K562 (cell line): ENCODE measurements around the gene MYO1H. TPM values are rescaled to one million over a fixed set of nuclear protein-coding genes. Genes with fewer than 3 reads are reported as not detected.

Experiments used
- ATAC-seq: fragments of 200-7000 bp; cut with Tn5 transposase; 3 replicates; pipeline ENCODE4 v1.9.1; 2020; ENCODE audit warnings: moderate library complexity
- BruUV-seq: library from RNA; stranded (reverse); fragments of 400-500 nt; replicated peaks from 2 replicates; lab custom pipeline; 2021; lab: Mats Ljungman, UMichigan
- CTCF ChIA-PET: fragments of 300-600 bp; formaldehyde crosslinking; extraction: SDS; loops from one replicate; lab custom pipeline; 2021; ENCODE audit warnings: low intra/inter-chr PET ratio; lab: Yijun Ruan, JAX
- POLR2A ChIA-PET: fragments of 300-600, 350-650 bp; sonication (Branson Sonifier 250); formaldehyde crosslinking; extraction: SDS; loops from one replicate; lab custom pipeline; 2021; ENCODE audit warnings: antibody characterized with exemption, inconsistent platforms; lab: Yijun Ruan, JAX
- DNase-seq, 4 experiments: peaks; one replicate each; pipeline versions ENCODE4 v3.0.0 to v3.0.0-alpha.2; 2011 to 2018; ENCODE audit warnings: low spot score in 3 of 4, mixed read lengths in 3 of 4; ENCODE audit errors: extremely low read depth in 1 of 4
- FAIRE-seq: peaks from 2 replicates; lab custom pipeline; 2011; peaks lifted over from hg19 to GRCh38; lab: Jason Lieb, UNC
- H2AFZ ChIP-seq: 2 replicates; pipeline ENCODE4 v1.6.0; 2011; ENCODE audit warnings: low read depth, low read length, control low read depth, inconsistent platforms
- H3K27ac ChIP-seq: fragments of 200-600 bp; 3 replicates; pipeline ENCODE4 v1.8.0; 2011; ENCODE audit warnings: low read depth, mild to moderate bottlenecking, control low read depth, inconsistent platforms, low read length, moderate library complexity, mixed read lengths; ENCODE audit errors: extremely low read depth
- H3K27me3 ChIP-seq, 2 experiments: fragments of 300-600 bp in 1 of 2; 2 replicates in 1 of 2; 3 replicates in 1 of 2; pipeline versions ENCODE4 v1.6.0 to v1.8.0; 2011; ENCODE audit warnings: inconsistent platforms in 2 of 2, low read length in 2 of 2, mild to moderate bottlenecking in 1 of 2, mixed read lengths in 1 of 2, moderate library complexity in 1 of 2; ENCODE audit not compliant: control insufficient read depth in 2 of 2, insufficient read depth in 2 of 2
- H3K36me3 ChIP-seq: fragments of 300-600 bp; 3 replicates; pipeline ENCODE4 v1.8.0; 2011; ENCODE audit warnings: mild to moderate bottlenecking, low read length, inconsistent platforms; ENCODE audit not compliant: control insufficient read depth, insufficient read depth
- H3K4me1 ChIP-seq, 2 experiments: fragments of 200-600 bp in 1 of 2; replicated peaks in 1 of 2; 2 replicates in 1 of 2; 3 replicates in 1 of 2; pipeline versions ENCODE4 v1.5.1 to v1.8.0; 2011; ENCODE audit warnings: inconsistent platforms in 2 of 2, low read length in 2 of 2, mild to moderate bottlenecking in 1 of 2, mixed read lengths in 1 of 2, moderate library complexity in 1 of 2; ENCODE audit not compliant: control insufficient read depth in 2 of 2, insufficient read depth in 2 of 2
- H3K4me2 ChIP-seq: 2 replicates; pipeline ENCODE4 v1.6.1; 2011; ENCODE audit warnings: low read length, control low read depth, inconsistent platforms, mixed read lengths; ENCODE audit not compliant: insufficient read depth
- H3K4me3 ChIP-seq: fragments of 200-600 bp; sonication (generic), shearing (Covaris generic); 2 replicates; pipeline ENCODE4 v1.5.1; 2016; ENCODE audit warnings: control low read depth, inconsistent platforms
- H3K79me2 ChIP-seq: fragments of 200-600 bp; 3 replicates; pipeline ENCODE4 v1.8.0; 2011; ENCODE audit warnings: low read length, inconsistent platforms; ENCODE audit not compliant: control insufficient read depth, insufficient read depth
- H3K9ac ChIP-seq, 2 experiments: 2 replicates each; pipeline versions ENCODE4 v1.6.0 to v1.6.1; 2011; ENCODE audit warnings: low read depth in 2 of 2, low read length in 2 of 2, control low read depth in 1 of 2, inconsistent platforms in 1 of 2, mild to moderate bottlenecking in 1 of 2, mixed read lengths in 1 of 2; ENCODE audit not compliant: insufficient read depth in 1 of 2
- H3K9me1 ChIP-seq: one replicate; pipeline ENCODE4 v1.6.0; 2011; ENCODE audit warnings: inconsistent platforms, mild to moderate bottlenecking, low read length, moderate library complexity; ENCODE audit not compliant: control insufficient read depth, insufficient read depth
- H3K9me3 ChIP-seq: replicated peaks from 2 replicates; pipeline ENCODE4 v1.5.1; 2011; ENCODE audit warnings: low read depth, low read length, inconsistent platforms; ENCODE audit not compliant: control insufficient read depth, insufficient read depth
- H4K20me1 ChIP-seq: replicated peaks from 2 replicates; pipeline ENCODE4 v1.6.1; 2011; ENCODE audit warnings: low read length, inconsistent platforms, mixed read lengths; ENCODE audit not compliant: control insufficient read depth, insufficient read depth
- BRF1 ChIP-seq: IDR thresholded peaks from 3 replicates; pipeline ENCODE4 v1.6.1; 2011; ENCODE audit warnings: borderline replicate concordance, mild to moderate bottlenecking; ENCODE audit not compliant: insufficient read length; ENCODE audit errors: extremely low read depth
- SREBF1 ChIP-seq: fragments of 150-350 bp; IDR thresholded peaks from 2 replicates; pipeline ENCODE4 v1.6.1; 2014; ENCODE audit warnings: antibody characterized with exemption, low read depth, low read length, borderline replicate concordance
- TBP ChIP-seq: optimal IDR thresholded peaks from 2 replicates; pipeline ENCODE3; 2011; ENCODE audit warnings: low read depth, low read length, improper control_type of control experiment
- ZNF57 ChIP-seq: fragments of 450-650 bp; formaldehyde crosslinking; IDR thresholded peaks from 2 replicates; pipeline ENCODE4 v1.4.0; 2020; ENCODE audit warnings: mild to moderate bottlenecking, moderate library complexity
- WGBS: fragments of 100-300 bp; shearing (Covaris generic); methylation state at CpG from one replicate; pipeline ENCODE4 v1.1.6; 2016; ENCODE audit warnings: low coverage, mixed read lengths; ENCODE audit not compliant: insufficient coverage; ENCODE audit errors: missing lambda C conversion rate; 5-methylcytosine and 5-hydroxymethylcytosine counted together
- in situ Hi-C: fragments of 300-500 bp; cut with MboI; formaldehyde crosslinking; loops from 4 replicates; pipeline ENCODE4 v1.15.0; 2018; ENCODE audit warnings: inconsistent platforms, mixed read lengths
- intact Hi-C: fragments of 100-400 bp; cut with micrococcal nuclease; formaldehyde crosslinking; loops from 2 replicates; pipeline ENCODE4 v1.14.2; 2022
- polyA plus RNA-seq, 8 experiments: library from polyadenylated mRNA; depleted of rRNA in 4 of 8; stranded (reverse) in 5 of 8; unstranded in 3 of 8; fragments of >200 nt; fragmentation: Nextera tagmentation in 2 of 8; fragmentation: Illumina TruSeq in 1 of 8; extraction: Ambion mirVana in 2 of 8; extraction: Trizol in 1 of 8; gene quantifications; 2 replicates each; pipeline versions ENCODE4 v1.2.1 to v1.2.3, GENCODE V29; 2011 to 2014; ENCODE audit warnings: inconsistent platforms in 1 of 8, missing spikeins in 1 of 8
- total RNA-seq, 7 experiments: library from RNA; depleted of rRNA in 6 of 7; stranded (reverse); fragments of >200 nt in 6 of 7; fragmentation: Illumina TruSeq in 2 of 7; extraction: Trizol in 2 of 7; gene quantifications; 2 replicates each; pipeline versions ENCODE4 v1.2.1 to v1.2.3, GENCODE V29; 2011 to 2021; ENCODE audit warnings: low replicate concordance in 1 of 7
- TF ChIP-seq, protein P1 (sequence below): fragments of 200-800 bp; sonication (Bioruptor generic); IDR thresholded peaks from 2 replicates; pipeline ENCODE4 v1.6.1; 2016; ENCODE audit warnings: missing genetic modification characterization, missing compliant biosample characterization
- TF ChIP-seq, protein P2 (sequence below): fragments of 450-650 bp; IDR thresholded peaks from 2 replicates; pipeline ENCODE4 v1.6.1; 2018; ENCODE audit not compliant: partially characterized antibody

Gene MYO1H
- total and polyA plus RNA-seq, 9 of the 15 experiments (the other 6 are each of a cell fraction or from before 2014, with no cell fraction given), result not detected

DNA sequence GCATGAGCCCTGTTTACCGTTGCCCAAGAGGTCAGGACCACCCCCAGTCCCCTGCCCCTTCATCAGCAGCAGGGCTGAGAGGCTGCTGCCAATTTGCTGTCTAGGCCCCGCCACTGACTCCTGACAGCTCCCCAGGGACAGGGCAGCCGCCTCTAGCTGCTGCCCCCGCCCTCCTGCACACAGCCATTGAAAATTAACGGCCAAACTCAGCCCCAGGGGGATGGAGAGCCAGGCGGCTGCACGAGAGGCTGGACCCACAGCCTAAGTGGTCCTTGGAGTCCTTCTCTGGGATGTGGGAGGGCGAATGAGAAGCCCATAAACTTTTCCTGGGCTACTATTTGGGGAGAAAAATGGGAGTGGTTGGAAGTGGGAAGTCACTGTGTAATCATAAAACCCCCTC, 43.2 kb upstream of the MYO1H start (continued):
- TF ChIP-seq, protein P1, sequence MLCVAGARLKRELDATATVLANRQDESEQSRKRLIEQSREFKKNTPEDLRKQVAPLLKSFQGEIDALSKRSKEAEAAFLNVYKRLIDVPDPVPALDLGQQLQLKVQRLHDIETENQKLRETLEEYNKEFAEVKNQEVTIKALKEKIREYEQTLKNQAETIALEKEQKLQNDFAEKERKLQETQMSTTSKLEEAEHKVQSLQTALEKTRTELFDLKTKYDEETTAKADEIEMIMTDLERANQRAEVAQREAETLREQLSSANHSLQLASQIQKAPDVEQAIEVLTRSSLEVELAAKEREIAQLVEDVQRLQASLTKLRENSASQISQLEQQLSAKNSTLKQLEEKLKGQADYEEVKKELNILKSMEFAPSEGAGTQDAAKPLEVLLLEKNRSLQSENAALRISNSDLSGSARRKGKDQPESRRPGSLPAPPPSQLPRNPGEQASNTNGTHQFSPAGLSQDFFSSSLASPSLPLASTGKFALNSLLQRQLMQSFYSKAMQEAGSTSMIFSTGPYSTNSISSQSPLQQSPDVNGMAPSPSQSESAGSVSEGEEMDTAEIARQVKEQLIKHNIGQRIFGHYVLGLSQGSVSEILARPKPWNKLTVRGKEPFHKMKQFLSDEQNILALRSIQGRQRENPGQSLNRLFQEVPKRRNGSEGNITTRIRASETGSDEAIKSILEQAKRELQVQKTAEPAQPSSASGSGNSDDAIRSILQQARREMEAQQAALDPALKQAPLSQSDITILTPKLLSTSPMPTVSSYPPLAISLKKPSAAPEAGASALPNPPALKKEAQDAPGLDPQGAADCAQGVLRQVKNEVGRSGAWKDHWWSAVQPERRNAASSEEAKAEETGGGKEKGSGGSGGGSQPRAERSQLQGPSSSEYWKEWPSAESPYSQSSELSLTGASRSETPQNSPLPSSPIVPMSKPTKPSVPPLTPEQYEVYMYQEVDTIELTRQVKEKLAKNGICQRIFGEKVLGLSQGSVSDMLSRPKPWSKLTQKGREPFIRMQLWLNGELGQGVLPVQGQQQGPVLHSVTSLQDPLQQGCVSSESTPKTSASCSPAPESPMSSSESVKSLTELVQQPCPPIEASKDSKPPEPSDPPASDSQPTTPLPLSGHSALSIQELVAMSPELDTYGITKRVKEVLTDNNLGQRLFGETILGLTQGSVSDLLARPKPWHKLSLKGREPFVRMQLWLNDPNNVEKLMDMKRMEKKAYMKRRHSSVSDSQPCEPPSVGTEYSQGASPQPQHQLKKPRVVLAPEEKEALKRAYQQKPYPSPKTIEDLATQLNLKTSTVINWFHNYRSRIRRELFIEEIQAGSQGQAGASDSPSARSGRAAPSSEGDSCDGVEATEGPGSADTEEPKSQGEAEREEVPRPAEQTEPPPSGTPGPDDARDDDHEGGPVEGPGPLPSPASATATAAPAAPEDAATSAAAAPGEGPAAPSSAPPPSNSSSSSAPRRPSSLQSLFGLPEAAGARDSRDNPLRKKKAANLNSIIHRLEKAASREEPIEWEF (CRISPR knock-in tag), result no peak
- TF ChIP-seq ZNF57 (no peak), TBP (no peak), BRF1 (no peak)

DNA sequence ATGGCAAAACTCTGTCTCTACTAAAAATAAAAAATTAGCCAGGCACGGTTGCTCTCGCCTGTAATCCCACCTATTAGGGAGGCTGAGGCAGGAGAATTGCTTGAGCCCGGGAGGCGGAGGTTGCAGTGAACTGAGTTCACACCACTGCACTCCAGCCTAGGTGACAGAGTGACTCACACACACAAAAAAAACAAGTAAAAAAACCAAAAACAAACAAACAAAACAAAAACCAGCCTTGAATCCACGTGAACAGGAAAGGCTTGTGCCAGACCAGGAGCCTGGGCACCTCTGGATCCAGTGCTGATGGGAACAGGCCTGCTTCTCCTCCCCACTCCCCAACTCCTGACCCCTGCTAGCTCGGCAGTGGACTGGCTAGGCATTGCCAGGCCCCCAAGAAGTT, 42.2 kb upstream of the MYO1H start:
- TF ChIP-seq, protein P2, sequence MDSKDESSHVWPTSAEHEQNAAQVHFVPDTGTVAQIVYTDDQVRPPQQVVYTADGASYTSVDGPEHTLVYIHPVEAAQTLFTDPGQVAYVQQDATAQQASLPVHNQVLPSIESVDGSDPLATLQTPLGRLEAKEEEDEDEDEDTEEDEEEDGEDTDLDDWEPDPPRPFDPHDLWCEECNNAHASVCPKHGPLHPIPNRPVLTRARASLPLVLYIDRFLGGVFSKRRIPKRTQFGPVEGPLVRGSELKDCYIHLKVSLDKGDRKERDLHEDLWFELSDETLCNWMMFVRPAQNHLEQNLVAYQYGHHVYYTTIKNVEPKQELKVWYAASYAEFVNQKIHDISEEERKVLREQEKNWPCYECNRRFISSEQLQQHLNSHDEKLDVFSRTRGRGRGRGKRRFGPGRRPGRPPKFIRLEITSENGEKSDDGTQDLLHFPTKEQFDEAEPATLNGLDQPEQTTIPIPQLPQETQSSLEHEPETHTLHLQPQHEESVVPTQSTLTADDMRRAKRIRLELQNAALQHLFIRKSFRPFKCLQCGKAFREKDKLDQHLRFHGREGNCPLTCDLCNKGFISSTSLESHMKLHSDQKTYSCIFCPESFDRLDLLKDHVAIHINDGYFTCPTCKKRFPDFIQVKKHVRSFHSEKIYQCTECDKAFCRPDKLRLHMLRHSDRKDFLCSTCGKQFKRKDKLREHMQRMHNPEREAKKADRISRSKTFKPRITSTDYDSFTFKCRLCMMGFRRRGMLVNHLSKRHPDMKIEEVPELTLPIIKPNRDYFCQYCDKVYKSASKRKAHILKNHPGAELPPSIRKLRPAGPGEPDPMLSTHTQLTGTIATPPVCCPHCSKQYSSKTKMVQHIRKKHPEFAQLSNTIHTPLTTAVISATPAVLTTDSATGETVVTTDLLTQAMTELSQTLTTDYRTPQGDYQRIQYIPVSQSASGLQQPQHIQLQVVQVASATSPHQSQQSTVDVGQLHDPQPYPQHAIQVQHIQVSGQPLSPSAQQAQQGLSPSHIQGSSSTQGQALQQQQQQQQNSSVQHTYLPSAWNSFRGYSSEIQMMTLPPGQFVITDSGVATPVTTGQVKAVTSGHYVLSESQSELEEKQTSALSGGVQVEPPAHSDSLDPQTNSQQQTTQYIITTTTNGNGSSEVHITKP, result peak; percentile 77
- TF ChIP-seq SREBF1, result no peak
- H3K4me2 ChIP-seq, result no peak overlapping the region
- POLR2A ChIA-PET, result interaction anchor here (1.1 kb wide), 1 partner anchor 10 kb away, joined by 5 read pairs; no protein-coding TSS in a partner anchor

More for the DNA sequence above, 42.2 kb upstream of the MYO1H start:
- Histone ChIP-seq H3K9me3 (no peaks in the 10 kb centered on the region), H2AFZ (no peak overlapping the region), H3K36me3 (no peaks in the 10 kb centered on the region), H3K27ac (no peak overlapping the region), H3K9me1 (no peaks in the 10 kb centered on the region), H3K4me1 (peaks cover 5 to 13% of the 10 kb centered on the region in 2 experiments; a peak in 3 of 5 replicates), H3K27me3 (peaks cover 39 to 52% of the 10 kb centered on the region in 2 experiments), H3K4me3 (no peak overlapping the region), H4K20me1 (0 out of 2 replicates have a peak, but pooled peaks cover 4% of the 10 kb centered on the region), H3K79me2 (no peaks in the 10 kb centered on the region), H3K9ac (no peak overlapping the region)
- intact Hi-C loops (no loop called here), in situ Hi-C loops (no loop called here)
- no TSS peak for BruUV-seq
- CTCF ChIA-PET, result no interaction called here
- FAIRE-seq (no peak), DNase-seq (no peak), ATAC-seq (no peak)
- 0% methylated on average over 6 of the region's 6 CpGs for WGBS
